HG03432 (cell line): Measurements from ENCODE around the gene MSH3.
"Not testable (repeated sequence)": the region's sequence is repeated elsewhere in the genome, so short reads cannot be mapped to it uniquely, and the experiment has no call there.

Source experiments
- ATAC-seq: cut with Tn5 transposase; IDR thresholded peaks from one replicate; pipeline ENCODE4 v1.9.1; 2021; ENCODE audit warnings: mild to moderate bottlenecking, moderate library complexity; ENCODE audit not compliant: unreplicated experiment

MSH3 gene

GRCh38 chr5:80789319-80790016 lies 135.0 kb downstream of the MSH3 start:
- not testable (repeated sequence) for ATAC-seq

- ATAC-seq: no peak
Measured at GRCh38 chr5:80790698-80791097, 136.2 kb downstream of the MSH3 start.

GRCh38 chr5:80793354-80793753 lies 138.9 kb downstream of the MSH3 start:
- no peak for ATAC-seq

- no peak for ATAC-seq
Measured at GRCh38 chr5:80796846-80797245, 142.4 kb downstream of the MSH3 start.

GRCh38 chr5:80797428-80798024 lies 143.1 kb downstream of the MSH3 start:
- no peak for ATAC-seq

- ATAC-seq: no peak
Measured at GRCh38 chr5:80798166-80798565, 143.7 kb downstream of the MSH3 start.

- no peak for ATAC-seq
Measured at GRCh38 chr5:80798633-80799032, 144.2 kb downstream of the MSH3 start.

- ATAC-seq: no peak
Measured at GRCh38 chr5:80799041-80799440, 144.6 kb downstream of the MSH3 start.

GRCh38 chr5:80799573-80799972 lies 145.1 kb downstream of the MSH3 start:
- ATAC-seq: no peak

- ATAC-seq: no peak
Measured at GRCh38 chr5:80804332-80804731, 149.9 kb downstream of the MSH3 start.

GRCh38 chr5:80805038-80805437 lies 150.6 kb downstream of the MSH3 start:
- no peak for ATAC-seq

- no peak for ATAC-seq
Measured at GRCh38 chr5:80806929-80807328, 152.5 kb downstream of the MSH3 start.

GRCh38 chr5:80809451-80809850 lies 155.0 kb downstream of the MSH3 start:
- no peak for ATAC-seq

- ATAC-seq: no peak
Measured at GRCh38 chr5:80810425-80810824, 156.0 kb downstream of the MSH3 start.

GRCh38 chr5:80816590-80816989 lies 162.1 kb downstream of the MSH3 start:
- ATAC-seq: no peak

GRCh38 chr5:80820685-80821084 lies 166.2 kb downstream of the MSH3 start:
- ATAC-seq: no peak

GRCh38 chr5:80822640-80823039 lies 168.2 kb downstream of the MSH3 start:
- no peak for ATAC-seq

- ATAC-seq: not testable (repeated sequence)
Measured at GRCh38 chr5:80824159-80824558, 169.7 kb downstream of the MSH3 start.

GRCh38 chr5:80825786-80826460 lies 171.5 kb downstream of the MSH3 start:
- ATAC-seq: no peak

- no peak for ATAC-seq
Measured at GRCh38 chr5:80834710-80835109, 180.3 kb downstream of the MSH3 start.

GRCh38 chr5:80835128-80835527 lies 180.7 kb downstream of the MSH3 start:
- no peak for ATAC-seq

- peak; percentile 93 for ATAC-seq
Measured at GRCh38 chr5:80837679-80838078, 183.2 kb downstream of the MSH3 start.
